Activated B cell treated with CpG ODN at 0.5 μM for 24 hours (primary cell): ENCODE data around the gene LCMT2. TPM values are rescaled to one million over a fixed set of nuclear protein-coding genes. Genes with fewer than 3 reads are reported as not detected.

ENCODE experiments used
- ATAC-seq: fragments of 200-7000 bp; cut with Tn5 transposase; one replicate; pipeline ENCODE4 v1.10.0; 2021; ENCODE audit warnings: low read depth, mild to moderate bottlenecking, moderate library complexity
- CTCF ChIA-PET: fragments of 350-600 bp; sonication (Branson Sonifier 250); formaldehyde crosslinking; loops from one replicate; lab custom pipeline; 2021; ENCODE audit warnings: antibody characterized with exemption; lab: Charles Lee
- POLR2A ChIA-PET: fragments of 350-600 bp; sonication (Branson Sonifier 250); formaldehyde crosslinking; loops from one replicate; lab custom pipeline; 2021; ENCODE audit warnings: antibody characterized with exemption; lab: Charles Lee
- DNase-seq: peaks from one replicate; pipeline ENCODE4 v3.0.0; 2022
- H3K27ac Mint-ChIP-seq: one replicate; pipeline ENCODE4 v1.8.0; 2020; ENCODE audit warnings: mixed read lengths
- H3K27me3 Mint-ChIP-seq: one replicate; pipeline ENCODE4 v1.8.0; 2021; ENCODE audit warnings: mixed read lengths
- H3K36me3 Mint-ChIP-seq: one replicate; pipeline ENCODE4 v1.8.0; 2021; ENCODE audit warnings: low read depth, mixed read lengths
- H3K4me1 Mint-ChIP-seq: one replicate; pipeline ENCODE4 v1.8.0; 2021; ENCODE audit warnings: mixed read lengths
- H3K4me3 Mint-ChIP-seq: one replicate; pipeline ENCODE4 v1.8.0; 2020; ENCODE audit warnings: mild to moderate bottlenecking, mixed read lengths
- H3K9me3 Mint-ChIP-seq: one replicate; pipeline ENCODE4 v1.8.0; 2020; ENCODE audit warnings: mixed read lengths
- CTCF ChIP-seq: fragments of 200-600 bp; IDR thresholded peaks from one replicate; pipeline ENCODE4 v1.8.0; 2022; ENCODE audit warnings: antibody characterized with exemption, mild to moderate bottlenecking
- intact Hi-C: fragments of 100-400 bp; cut with micrococcal nuclease; formaldehyde crosslinking; loops from one replicate; pipeline ENCODE4 v1.15.1; 2024
- total RNA-seq: library from RNA; stranded (reverse); gene quantifications from 2 replicates; pipeline ENCODE4 v1.2.3, GENCODE V29; 2022

LCMT2 gene
- total RNA-seq, 1 donor from 2014 or later, result 17.1 TPM

GRCh38 chr15:43370975-43371974, 40.9 kb upstream of the LCMT2 start, which contains the start of the genes TUBGCP4 and ZSCAN29:
TUBGCP4 (plus strand) TSS chr15:43371101; CDS start chr15:43371355, 254 bp downstream.
ZSCAN29 (minus strand) TSS chr15:43371043; CDS start chr15:43369913, 1,130 bp downstream.
- ATAC-seq (peak; percentile 82), DNase-seq (peak; percentile 83)
- TF ChIP-seq CTCF, result no peak
- peak within 1 kb of the TSS; percentile 93 for H3K4me3 Mint-ChIP-seq
- no peaks in the 10 kb centered on the region for H3K27me3 Mint-ChIP-seq
- intact Hi-C loops, result loop anchor here (1.0 to 10.0 kb wide), 6 partner anchors 40 to 876 kb away; partner anchors contain the start of genes CDAN1, LCMT2, SNAP23 and TP53BP1
- peaks cover 6% of the 10 kb centered on the region for H3K9me3 Mint-ChIP-seq
- peaks cover 58% of the 10 kb centered on the region for H3K4me1 Mint-ChIP-seq
- H3K27ac Mint-ChIP-seq, result peak within 1 kb of the TSS; percentile 87
- CTCF ChIA-PET, result interaction anchor here (0.8 to 1.3 kb wide), 2 partner anchors 143 to 144 kb away, joined by 3 to 4 read pairs; no protein-coding TSS in a partner anchor
- POLR2A ChIA-PET, result interaction anchor here (0.6 to 2.3 kb wide), 8 partner anchors 10 to 1264 kb away, joined by 3 to 12 read pairs (median 5); partner anchors contain the start of gene CCNDBP1
- peaks cover 41% of the 10 kb centered on the region for H3K36me3 Mint-ChIP-seq

- POLR2A ChIA-PET, result interaction anchor here (0.6 to 2.3 kb wide), 7 partner anchors 9 to 797 kb away, joined by 3 to 12 read pairs (median 5); partner anchors contain the start of gene CCNDBP1
- peaks cover 44% of the 10 kb centered on the region for H3K36me3 Mint-ChIP-seq
- CTCF ChIA-PET, result no interaction called here
Observed at GRCh38 chr15:43370310-43370974, 40.1 kb upstream of the LCMT2 start.

GRCh38 chr15:43361313-43361903, 31.0 kb upstream of the LCMT2 start:
- DNase-seq (no peak), ATAC-seq (no peak)
- Mint-ChIP-seq H3K27ac (no peak overlapping the region), H3K4me3 (no peak overlapping the region), H3K36me3 (peaks cover 75% of the 10 kb centered on the region), H3K4me1 (peaks cover 13% of the 10 kb centered on the region), H3K9me3 (peaks cover 35% of the 10 kb centered on the region), H3K27me3 (no peaks in the 10 kb centered on the region)
- TF ChIP-seq CTCF, result no peak
- intact Hi-C loops, result no loop called here
- CTCF ChIA-PET, result no interaction called here
- POLR2A ChIA-PET, result interaction anchor here (2.0 kb wide), 1 partner anchor 10 kb away, joined by 12 read pairs; the partner anchor contains the start of genes TUBGCP4 and ZSCAN29

More at GRCh38 chr15:43370310-43370974, 40.1 kb upstream of the LCMT2 start:
- H3K4me1 Mint-ChIP-seq, result peaks cover 57% of the 10 kb centered on the region
- no peaks in the 10 kb centered on the region for H3K27me3 Mint-ChIP-seq
- H3K4me3 Mint-ChIP-seq, result peak overlapping the region; percentile 93
- intact Hi-C loops, result loop anchor here (2.0 to 10.0 kb wide), 5 partner anchors 40 to 876 kb away; partner anchors contain the start of genes CDAN1, LCMT2, SNAP23 and TP53BP1
- peak overlapping the region; percentile 87 for H3K27ac Mint-ChIP-seq
- ATAC-seq (peak; percentile 59), DNase-seq (no peak)
- TF ChIP-seq CTCF, result no peak
- peaks cover 6% of the 10 kb centered on the region for H3K9me3 Mint-ChIP-seq

- Mint-ChIP-seq H3K27ac (no peak overlapping the region), H3K4me1 (peaks cover 8% of the 10 kb centered on the region), H3K27me3 (no peaks in the 10 kb centered on the region), H3K36me3 (peaks cover 74% of the 10 kb centered on the region), H3K4me3 (no peak overlapping the region), H3K9me3 (peaks cover 35% of the 10 kb centered on the region)
- ATAC-seq (no peak), DNase-seq (no peak)
- CTCF ChIA-PET, result no interaction called here
- POLR2A ChIA-PET, result interaction anchor here (2.0 kb wide), 1 partner anchor 10 kb away, joined by 12 read pairs; the partner anchor contains the start of genes TUBGCP4 and ZSCAN29
- intact Hi-C loops, result no loop called here
- no peak for TF ChIP-seq CTCF
Observed at GRCh38 chr15:43360821-43361220, 30.4 kb upstream of the LCMT2 start.
